H9 (cell line): Measurements from ENCODE around the gene PROCA1. TPM values are rescaled to one million over a fixed set of nuclear protein-coding genes. Genes with fewer than 3 reads are reported as not detected.

Source experiments
- DNase-seq: peaks from one replicate; pipeline ENCODE4 v3.0.0-alpha.2; 2017
- H2AFZ ChIP-seq: one replicate; pipeline ENCODE4 v1.6.1; 2013; ENCODE audit warnings: mild to moderate bottlenecking, low read length, control low read depth, moderate library complexity
- H2AK5ac ChIP-seq: 2 replicates; pipeline ENCODE4 v1.6.1; 2013; ENCODE audit warnings: low read length, control low read depth, mixed read lengths; ENCODE audit not compliant: insufficient read length
- H2BK120ac ChIP-seq: one replicate; pipeline ENCODE4 v1.6.1; 2013; ENCODE audit warnings: low read depth, mild to moderate bottlenecking, low read length, control low read depth, inconsistent platforms; ENCODE audit not compliant: poor library complexity, severe bottlenecking
- H2BK12ac ChIP-seq: 2 replicates; pipeline ENCODE4 v1.6.1; 2013; ENCODE audit warnings: low read length, control low read depth, mixed read lengths, low read depth; ENCODE audit not compliant: insufficient read length
- H2BK15ac ChIP-seq: 2 replicates; pipeline ENCODE4 v1.6.1; 2013; ENCODE audit warnings: low read depth, low read length, control low read depth
- H2BK20ac ChIP-seq: one replicate; pipeline ENCODE4 v1.6.1; 2013; ENCODE audit warnings: low read depth, mild to moderate bottlenecking, low read length, control low read depth, inconsistent platforms; ENCODE audit not compliant: poor library complexity, severe bottlenecking
- H2BK5ac ChIP-seq: 2 replicates; pipeline ENCODE4 v1.6.1; 2013; ENCODE audit warnings: low read length, control low read depth, mixed read lengths; ENCODE audit not compliant: insufficient read length
- H3K14ac ChIP-seq: 2 replicates; pipeline ENCODE4 v1.6.1; 2013; ENCODE audit warnings: low read length, control low read depth; ENCODE audit not compliant: insufficient read depth
- H3K18ac ChIP-seq: 2 replicates; pipeline ENCODE4 v1.6.1; 2013; ENCODE audit warnings: low read depth, mild to moderate bottlenecking, mixed read lengths, low read length, control low read depth; ENCODE audit not compliant: insufficient read length
- H3K23ac ChIP-seq: 2 replicates; pipeline ENCODE4 v1.6.1; 2013; ENCODE audit warnings: low read length, control low read depth, mixed read lengths, low read depth; ENCODE audit not compliant: insufficient read length
- H3K23me2 ChIP-seq: 2 replicates; pipeline ENCODE4 v1.6.1; 2013; ENCODE audit warnings: low read depth, mild to moderate bottlenecking, mixed read lengths, low read length, control low read depth; ENCODE audit not compliant: insufficient read length, poor library complexity, severe bottlenecking
- H3K27ac ChIP-seq: 2 replicates; pipeline ENCODE4 v1.5.1; 2013; ENCODE audit warnings: low read length, control low read depth, mixed read lengths, low read depth; ENCODE audit not compliant: insufficient read length
- H3K27me3 ChIP-seq: 2 replicates; pipeline ENCODE4 v1.6.1; 2013; ENCODE audit warnings: low read length, control low read depth, inconsistent platforms; ENCODE audit not compliant: insufficient read depth
- H3K4ac ChIP-seq: 2 replicates; pipeline ENCODE4 v1.6.1; 2013; ENCODE audit warnings: low read depth, mild to moderate bottlenecking, control low read depth, inconsistent platforms, low read length, moderate library complexity
- H3K4me1 ChIP-seq: 2 replicates; pipeline ENCODE4 v1.6.1; 2013; ENCODE audit warnings: low read length, control low read depth, inconsistent platforms; ENCODE audit not compliant: insufficient read depth
- H3K4me2 ChIP-seq: 2 replicates; pipeline ENCODE4 v1.6.1; 2013; ENCODE audit warnings: low read length, control low read depth, mixed read lengths; ENCODE audit not compliant: insufficient read length, insufficient read depth
- H3K56ac ChIP-seq: 2 replicates; pipeline ENCODE4 v1.6.1; 2013; ENCODE audit warnings: low read depth, mild to moderate bottlenecking, mixed read lengths, low read length, control low read depth; ENCODE audit not compliant: insufficient read length
- H3K79me1 ChIP-seq: 2 replicates; pipeline ENCODE4 v1.6.1; 2013; ENCODE audit warnings: low read depth, mild to moderate bottlenecking, moderate library complexity, low read length, control low read depth, inconsistent platforms; ENCODE audit not compliant: insufficient read depth, poor library complexity, severe bottlenecking
- H3K79me2 ChIP-seq: 2 replicates; pipeline ENCODE4 v1.6.1; 2013; ENCODE audit warnings: low read length, control low read depth, inconsistent platforms; ENCODE audit not compliant: insufficient read depth
- H3K9ac ChIP-seq: 2 replicates; pipeline ENCODE4 v1.6.1; 2013; ENCODE audit warnings: low read length, control low read depth, mixed read lengths; ENCODE audit not compliant: insufficient read length; ENCODE audit errors: extremely low read depth
- H3K9me3 ChIP-seq: one replicate; pipeline ENCODE4 v1.6.1; 2013; ENCODE audit warnings: low read depth, low read length, inconsistent platforms; ENCODE audit not compliant: control insufficient read depth
- H3T11ph ChIP-seq: one replicate; pipeline ENCODE4 v1.6.1; 2013; ENCODE audit warnings: mild to moderate bottlenecking, low read length, control low read depth, inconsistent platforms
- H4K20me1 ChIP-seq: one replicate; pipeline ENCODE4 v1.6.1; 2013; ENCODE audit not compliant: control insufficient read depth, insufficient read length, insufficient read depth
- H4K5ac ChIP-seq: 2 replicates; pipeline ENCODE4 v1.6.1; 2013; ENCODE audit warnings: low read depth, mild to moderate bottlenecking, mixed read lengths, low read length, control low read depth; ENCODE audit not compliant: insufficient read length
- H4K8ac ChIP-seq: replicated peaks from 2 replicates; pipeline ENCODE4 v1.6.1; 2013; ENCODE audit warnings: low read length, control low read depth, mixed read lengths, low read depth; ENCODE audit not compliant: insufficient read length
- H4K91ac ChIP-seq: 2 replicates; pipeline ENCODE4 v1.6.1; 2013; ENCODE audit warnings: low read depth, mild to moderate bottlenecking, moderate library complexity, mixed read lengths, low read length, control low read depth; ENCODE audit not compliant: insufficient read length
- H3K27ac Mint-ChIP-seq, 3 experiments: 2 replicates in 2 of 3; 3 replicates in 1 of 3; pipeline ENCODE4 v1.8.0; 2020 to 2021; ENCODE audit warnings: mixed read lengths in 3 of 3, mild to moderate bottlenecking in 1 of 3, moderate library complexity in 1 of 3
- H3K27me3 Mint-ChIP-seq: 2 replicates; pipeline ENCODE4 v1.8.0; 2021; ENCODE audit warnings: low read depth, mild to moderate bottlenecking, moderate library complexity, mixed read lengths
- H3K36me3 Mint-ChIP-seq, 3 experiments: 2 replicates in 2 of 3; 3 replicates in 1 of 3; pipeline ENCODE4 v1.8.0; 2020 to 2021; ENCODE audit warnings: low read depth in 3 of 3, mixed read lengths in 3 of 3; ENCODE audit not compliant: insufficient read depth in 1 of 3
- H3K4me1 Mint-ChIP-seq, 2 experiments: 2 replicates each; pipeline ENCODE4 v1.8.0; 2020; ENCODE audit warnings: mixed read lengths in 2 of 2
- H3K4me3 Mint-ChIP-seq, 2 experiments: 2 replicates in 1 of 2; 3 replicates in 1 of 2; pipeline ENCODE4 v1.8.0; 2020 to 2021; ENCODE audit warnings: mild to moderate bottlenecking in 2 of 2, mixed read lengths in 2 of 2, moderate library complexity in 1 of 2
- H3K9me3 Mint-ChIP-seq, 2 experiments: 2 replicates in 1 of 2; 3 replicates in 1 of 2; pipeline ENCODE4 v1.8.0; 2020; ENCODE audit warnings: mild to moderate bottlenecking in 2 of 2, mixed read lengths in 2 of 2, moderate library complexity in 1 of 2
- CTCF ChIP-seq: fragments of 200-600 bp; sonication (generic); conservative IDR thresholded peaks from 3 replicates; pipeline ENCODE4 v1.8.0; 2021; ENCODE audit warnings: antibody characterized with exemption, mild to moderate bottlenecking
- WGBS: extraction: QIAGEN DNeasy Blood & Tissue Kit; methylation state at CpG from one replicate; pipeline ENCODE4 v1.1.7; 2013; ENCODE audit warnings: missing lambda C conversion rate, low lambda C conversion rate, mixed read lengths; ENCODE audit not compliant: insufficient read length; ENCODE audit errors: extremely low coverage; 5-methylcytosine and 5-hydroxymethylcytosine counted together
- total RNA-seq: library from RNA; stranded (reverse); gene quantifications from 2 replicates; pipeline ENCODE4 v1.2.1, GENCODE V29; 2021

PROCA1 gene
- total RNA-seq, 1 experiment from 2014 or later: 15.0 TPM

- no peak overlapping the region for H3K56ac ChIP-seq
- H2BK120ac ChIP-seq: no peak overlapping the region
- H3K79me2 ChIP-seq: peaks cover 12% of the 10 kb centered on the region; the same call in 1 of the 2 replicates
- peaks cover 36% of the 10 kb centered on the region for H3K23me2 ChIP-seq
- H2AK5ac ChIP-seq: no peak overlapping the region
- Mint-ChIP-seq H3K9me3 (no peaks in the 10 kb centered on the region; a peak in 1 of 5 replicates), H3K27me3 (no peaks in the 10 kb centered on the region), H3K27ac (no peak overlapping the region), H3K4me1 (peaks cover 29 to 37% of the 10 kb centered on the region in 2 experiments), H3K4me3 (peak overlapping the region; percentile 99; a peak in 3 of 5 replicates), H3K36me3 (peaks cover 28 to 42% (median 29%) of the 10 kb centered on the region in 3 experiments)
- no peaks in the 10 kb centered on the region for H3K27me3 ChIP-seq
- H3K4ac ChIP-seq: no peak overlapping the region
- H3K4me2 ChIP-seq: no peak overlapping the region
- H3K79me1 ChIP-seq: peaks cover 4% of the 10 kb centered on the region
- H4K8ac ChIP-seq: no peak overlapping the region
- H4K91ac ChIP-seq: no peak overlapping the region
- no peak overlapping the region for H3K18ac ChIP-seq
- H3K27ac ChIP-seq: no peak overlapping the region
- peaks cover 3% of the 10 kb centered on the region; the same call in 1 of the 2 replicates for H3K4me1 ChIP-seq
- H3T11ph ChIP-seq: no peak overlapping the region
- no peaks in the 10 kb centered on the region for H3K9me3 ChIP-seq
- no peak overlapping the region for H3K14ac ChIP-seq
- no peak for DNase-seq
- no CpG with 5 or more reads among the region's 2 CpGs for WGBS
- H4K20me1 ChIP-seq: no peaks in the 10 kb centered on the region
- H2BK15ac ChIP-seq: no peak overlapping the region
- H3K23ac ChIP-seq: no peak overlapping the region
- TF ChIP-seq CTCF: no peak
- H4K5ac ChIP-seq: no peak overlapping the region
- no peak overlapping the region for H2BK5ac ChIP-seq
- no peak overlapping the region for H2AFZ ChIP-seq
- no peak overlapping the region for H2BK20ac ChIP-seq
- no peak overlapping the region for H2BK12ac ChIP-seq
- no peak overlapping the region for H3K9ac ChIP-seq
These were observed 3.5 kb upstream of the PROCA1 start for GRCh38 chr17:28715217-28715616.
